ENCODE results near the gene TEKT4.
"Not testable (repeated sequence)": the region's sequence is repeated elsewhere in the genome, so short reads cannot be mapped to it uniquely, and the experiment has no call there.

Gene TEKT4, protein sequence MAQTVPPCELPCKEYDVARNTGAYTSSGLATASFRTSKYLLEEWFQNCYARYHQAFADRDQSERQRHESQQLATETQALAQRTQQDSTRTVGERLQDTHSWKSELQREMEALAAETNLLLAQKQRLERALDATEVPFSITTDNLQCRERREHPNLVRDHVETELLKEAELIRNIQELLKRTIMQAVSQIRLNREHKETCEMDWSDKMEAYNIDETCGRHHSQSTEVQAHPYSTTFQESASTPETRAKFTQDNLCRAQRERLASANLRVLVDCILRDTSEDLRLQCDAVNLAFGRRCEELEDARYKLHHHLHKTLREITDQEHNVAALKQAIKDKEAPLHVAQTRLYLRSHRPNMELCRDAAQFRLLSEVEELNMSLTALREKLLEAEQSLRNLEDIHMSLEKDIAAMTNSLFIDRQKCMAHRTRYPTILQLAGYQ

DNA sequence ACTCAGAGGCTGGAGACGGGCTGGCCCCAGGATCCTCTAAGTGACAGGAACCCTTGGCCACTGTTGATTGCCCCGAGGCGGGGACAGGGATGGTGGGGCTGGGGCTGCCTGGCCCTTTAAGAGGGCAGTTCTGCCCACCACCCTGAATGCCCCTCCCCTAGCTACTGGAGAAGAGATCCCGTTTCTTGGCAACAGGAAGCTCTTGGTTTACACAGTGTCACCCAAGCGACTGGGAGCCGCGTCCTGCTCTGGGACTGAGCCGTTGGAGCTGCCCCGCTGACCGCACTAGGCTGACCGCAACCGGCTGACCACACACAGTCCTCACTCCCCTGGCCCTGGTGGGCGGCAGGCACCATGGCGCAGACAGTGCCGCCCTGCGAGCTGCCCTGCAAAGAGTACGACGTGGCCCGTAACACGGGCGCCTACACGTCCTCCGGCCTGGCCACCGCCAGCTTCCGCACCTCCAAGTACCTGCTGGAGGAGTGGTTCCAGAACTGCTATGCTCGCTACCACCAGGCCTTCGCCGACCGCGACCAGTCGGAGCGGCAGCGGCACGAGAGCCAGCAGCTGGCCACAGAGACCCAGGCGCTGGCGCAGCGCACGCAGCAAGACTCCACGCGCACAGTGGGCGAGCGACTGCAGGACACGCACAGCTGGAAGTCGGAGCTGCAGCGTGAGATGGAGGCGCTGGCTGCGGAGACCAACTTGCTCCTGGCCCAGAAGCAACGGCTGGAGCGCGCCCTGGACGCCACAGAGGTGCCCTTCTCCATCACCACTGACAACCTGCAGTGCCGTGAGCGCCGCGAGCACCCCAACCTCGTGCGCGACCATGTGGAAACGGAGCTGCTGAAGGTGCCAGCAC lies at the start of gene TEKT4:
TSS of gene TEKT4 (plus strand) at position 205 of the 862 bp plus-strand sequence. CDS start at position 355, 150 bp downstream.
- no peak for DNase-seq (ENCODE audit: low read depth)

DNA sequence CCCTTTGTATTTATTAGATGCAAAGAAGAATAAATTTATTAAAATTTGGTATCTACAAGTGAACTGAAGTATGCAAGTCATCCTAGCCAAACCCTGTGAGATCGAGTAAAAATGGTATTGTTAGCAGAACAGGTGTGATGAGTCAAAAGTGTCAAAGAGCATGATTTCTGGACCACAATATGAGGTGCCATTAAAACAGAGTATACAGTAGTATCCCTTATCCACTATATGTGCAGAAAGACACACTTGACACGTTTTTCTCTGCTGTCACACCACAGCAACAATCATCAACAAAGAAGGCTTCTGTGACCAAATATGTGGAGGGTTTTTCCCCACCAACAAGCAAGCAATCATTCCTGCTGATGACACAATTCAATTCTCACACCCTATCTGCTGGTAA lies 32.0 kb upstream of the TEKT4 start:
- DNase-seq (ENCODE audit: low read depth), result not testable (repeated sequence)

DNA sequence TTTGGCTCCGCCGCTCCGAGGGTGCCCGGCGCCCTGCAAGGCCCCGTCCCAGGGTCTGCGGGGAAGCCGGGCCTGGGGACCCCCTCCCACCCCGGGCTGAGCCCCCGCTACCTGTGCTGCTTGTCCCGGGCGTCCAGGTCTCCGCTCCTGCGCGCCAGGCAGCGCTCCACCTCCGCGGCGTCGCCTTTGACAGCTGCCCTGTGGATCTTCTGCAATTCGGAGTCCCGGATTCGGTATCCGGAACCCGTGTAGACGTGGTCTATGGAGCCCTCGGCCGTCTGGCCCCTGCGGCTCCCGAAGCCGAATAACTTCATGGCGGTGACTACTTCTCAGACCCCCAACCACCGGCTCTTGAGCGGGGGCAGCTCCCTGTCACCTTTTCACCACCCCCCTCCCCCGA lies 14.4 kb upstream of the TEKT4 start:
- DNase-seq (ENCODE audit: low read depth), result not testable (repeated sequence)

DNA sequence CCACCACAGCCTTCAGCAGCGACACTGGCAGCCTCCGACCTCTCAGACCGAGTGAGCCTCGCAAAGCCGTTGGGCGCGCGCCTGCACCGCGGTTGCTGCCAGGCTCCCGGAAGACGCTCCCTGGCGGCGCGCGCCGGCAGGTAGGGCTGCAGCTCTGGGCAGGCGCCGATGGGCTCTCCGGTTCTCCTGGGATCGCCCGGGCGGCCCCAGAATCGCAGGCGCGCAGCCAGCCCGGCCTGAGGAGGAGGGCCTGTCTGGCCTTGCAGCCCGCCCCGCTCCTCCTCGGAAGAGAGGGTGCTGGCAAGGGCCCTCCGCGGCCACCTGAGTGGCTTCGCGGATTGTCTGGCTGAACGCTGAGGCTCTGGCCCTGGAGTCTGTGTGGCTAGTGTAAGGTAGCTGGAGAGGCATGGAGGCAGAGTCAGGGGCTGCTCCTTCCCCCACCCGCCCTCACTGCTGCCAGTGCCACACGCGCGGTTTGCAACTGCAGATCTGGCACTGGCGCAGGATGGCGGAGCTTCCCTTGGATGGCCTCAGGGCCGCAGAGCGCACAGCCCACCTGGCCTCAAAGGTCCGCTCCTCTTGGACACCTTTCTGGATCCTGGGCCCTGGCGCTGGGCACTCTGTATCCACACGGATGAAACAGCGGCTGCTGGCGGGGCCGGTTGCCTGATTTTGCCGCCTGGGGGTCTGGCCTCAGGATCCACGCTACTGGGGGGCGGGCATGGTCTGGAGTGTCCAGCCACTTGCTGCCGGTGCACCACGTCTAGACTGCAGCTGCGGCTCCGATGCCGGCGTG lies 13.7 kb upstream of the TEKT4 start:
- DNase-seq (ENCODE audit: low read depth), result not testable (repeated sequence)

DNA sequence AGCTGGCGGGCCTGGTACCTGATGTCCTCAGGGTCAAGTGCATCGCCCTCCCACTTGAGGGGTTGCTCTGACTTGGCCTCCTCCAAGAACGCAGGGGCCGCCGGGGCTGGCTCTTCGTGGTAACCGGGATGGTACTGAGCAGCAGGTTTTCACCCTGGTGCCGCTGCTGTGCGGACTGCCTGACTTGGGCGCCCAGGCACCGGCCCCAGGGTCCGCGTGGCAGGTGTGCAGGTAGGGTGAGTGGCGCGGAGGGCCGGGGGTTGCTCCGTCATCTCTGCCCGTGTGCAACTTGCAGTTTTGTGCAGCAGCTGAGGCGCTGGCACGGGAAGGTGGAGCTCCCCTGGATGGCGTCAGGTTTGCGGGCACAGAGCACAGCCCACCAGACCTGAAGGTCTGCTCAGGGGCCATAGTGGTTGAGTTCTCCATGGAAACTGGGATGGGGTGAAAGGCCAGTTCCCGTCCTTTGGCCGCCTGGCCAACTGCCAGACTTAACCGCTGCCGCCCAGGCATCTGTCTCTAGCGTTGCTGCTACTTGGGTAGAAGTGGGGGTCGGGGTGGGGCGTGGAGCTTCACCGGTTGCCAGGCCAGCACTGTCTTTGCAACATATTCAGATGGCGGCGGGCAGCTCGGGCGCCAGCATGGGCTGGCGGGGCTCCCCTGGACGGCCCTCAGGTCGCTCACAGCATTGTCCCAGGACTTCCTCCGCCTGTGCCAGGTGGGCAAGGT lies 12.9 kb upstream of the TEKT4 start:
- not testable (repeated sequence) for DNase-seq (ENCODE audit: low read depth)

DNA sequence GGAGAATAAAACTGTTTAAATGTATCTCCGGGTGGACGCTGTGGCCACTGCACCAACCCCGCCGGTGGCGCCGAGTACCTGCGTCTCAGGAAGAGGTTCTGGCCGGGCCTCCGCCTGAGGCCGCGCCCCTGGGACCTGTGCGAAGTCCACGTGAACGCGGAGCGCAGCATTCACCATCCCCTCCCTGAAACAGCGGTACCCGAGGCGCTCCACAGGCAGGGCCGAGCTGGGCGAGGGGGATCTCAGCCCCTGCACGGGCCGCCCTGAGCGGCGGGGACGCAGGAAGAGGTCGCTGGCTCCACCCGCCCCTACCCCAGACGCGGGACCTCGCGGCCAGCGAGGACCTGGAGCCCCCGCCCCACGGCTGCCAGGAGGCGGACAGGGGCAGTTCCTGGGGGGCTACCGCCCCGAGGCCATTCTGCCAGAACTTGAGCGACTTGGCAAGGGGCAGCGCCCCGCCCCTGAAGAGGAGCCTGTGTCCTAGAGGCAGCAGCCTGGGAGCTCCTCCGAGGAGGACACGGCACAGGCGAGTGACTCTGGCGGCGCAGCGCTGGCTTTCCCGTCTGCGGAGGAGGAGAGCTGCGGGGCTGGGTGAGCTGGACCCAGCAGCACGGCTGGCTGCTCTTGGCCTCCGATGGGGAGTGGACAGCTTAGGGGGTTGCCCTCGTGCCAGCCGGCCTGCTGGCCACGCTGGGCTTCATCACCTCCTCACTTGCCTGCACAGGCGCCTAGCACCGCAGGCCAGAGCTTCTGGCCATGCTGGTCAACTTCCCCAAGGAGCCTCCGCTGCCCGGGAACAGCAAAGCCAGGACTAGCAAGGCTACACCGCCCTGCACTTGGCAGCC lies 9.7 kb upstream of the TEKT4 start:
- DNase-seq (ENCODE audit: low read depth), result no peak

DNA sequence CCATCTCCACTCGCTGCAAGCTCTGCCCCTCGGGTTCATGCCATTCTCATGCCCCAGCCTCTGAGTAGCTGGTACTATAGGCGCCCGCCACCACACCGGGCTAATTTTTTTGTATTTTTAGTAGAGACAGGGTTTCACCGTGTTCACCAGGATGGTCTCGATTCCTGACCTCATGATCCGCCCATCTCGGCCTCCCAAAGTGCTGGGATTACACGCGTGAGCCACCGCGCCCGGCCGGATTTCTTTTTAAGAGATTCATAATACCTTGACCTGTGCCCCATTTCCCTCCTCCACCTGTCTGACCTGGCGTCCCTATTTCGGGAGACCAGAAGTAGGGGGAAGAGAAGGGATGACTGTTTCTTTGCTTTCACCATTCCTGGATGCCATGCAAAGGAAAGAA lies 8.3 kb upstream of the TEKT4 start:
- not testable (repeated sequence) for DNase-seq (ENCODE audit: low read depth)

DNA sequence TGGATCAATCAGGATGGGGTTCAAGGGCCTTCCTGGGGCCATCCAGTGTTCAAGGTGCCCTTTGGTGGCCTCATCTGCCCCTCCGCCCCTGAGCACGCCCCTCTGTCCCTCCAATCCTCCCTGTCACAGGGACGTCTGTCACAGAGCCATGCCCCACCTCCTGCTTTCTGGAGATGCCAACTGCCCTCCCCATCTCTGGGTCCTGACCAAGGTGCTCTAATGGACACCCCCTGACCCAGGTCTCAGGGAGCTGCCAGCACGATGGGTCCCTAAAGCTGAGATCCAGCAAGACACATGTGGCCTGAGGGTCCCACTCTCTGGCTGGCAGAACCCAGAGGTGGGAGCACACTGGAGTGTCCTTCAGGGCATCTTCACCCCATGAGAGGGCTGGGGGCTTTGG lies 2.1 kb upstream of the TEKT4 start:
- DNase-seq (ENCODE audit: low read depth), result no peak

DNA sequence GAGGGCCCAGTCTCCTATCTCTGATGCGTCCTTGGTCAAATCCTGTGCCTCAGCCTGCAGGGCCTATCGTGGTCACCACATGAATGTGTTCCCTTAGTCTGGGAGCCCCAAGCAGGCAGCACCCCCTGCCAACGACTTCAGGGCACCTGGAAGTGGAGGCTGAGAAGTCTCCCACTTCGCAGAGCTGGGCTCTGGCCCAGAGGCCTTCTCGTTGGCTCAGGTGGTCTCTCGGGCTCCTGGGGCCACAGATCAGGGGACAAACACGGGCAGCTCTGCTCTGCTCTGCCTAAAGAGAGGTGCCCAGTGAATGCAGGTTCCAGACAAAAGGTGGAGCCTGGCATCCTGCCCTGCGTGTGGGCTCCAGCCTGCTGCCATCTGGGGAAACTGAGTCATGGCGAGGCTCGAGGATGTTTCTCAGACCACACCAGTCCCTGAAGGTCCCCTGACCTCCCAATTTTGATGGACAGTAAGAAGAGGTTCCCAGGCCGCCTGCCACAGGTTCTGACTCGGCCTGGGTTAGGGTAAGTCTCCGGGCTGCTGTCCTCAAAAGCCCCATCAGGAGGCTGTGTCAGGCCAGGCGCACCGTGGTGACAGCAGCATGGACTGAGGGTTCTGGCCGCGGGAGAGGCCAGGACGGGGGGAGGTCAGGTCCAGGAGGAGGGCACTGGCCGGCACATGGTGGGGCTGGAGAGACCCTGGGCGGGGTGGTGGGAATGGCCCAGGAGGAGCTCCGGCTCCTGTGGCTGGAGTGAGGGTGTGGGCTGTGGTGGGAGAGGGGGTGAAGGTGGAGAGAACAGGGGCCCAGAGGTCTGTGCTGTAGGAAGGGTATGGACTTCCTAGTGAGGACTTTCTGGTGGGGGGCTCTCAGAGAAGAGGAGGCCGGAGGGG lies 1.4 kb upstream of the TEKT4 start:
- DNase-seq (ENCODE audit: low read depth), result no peak

DNA sequence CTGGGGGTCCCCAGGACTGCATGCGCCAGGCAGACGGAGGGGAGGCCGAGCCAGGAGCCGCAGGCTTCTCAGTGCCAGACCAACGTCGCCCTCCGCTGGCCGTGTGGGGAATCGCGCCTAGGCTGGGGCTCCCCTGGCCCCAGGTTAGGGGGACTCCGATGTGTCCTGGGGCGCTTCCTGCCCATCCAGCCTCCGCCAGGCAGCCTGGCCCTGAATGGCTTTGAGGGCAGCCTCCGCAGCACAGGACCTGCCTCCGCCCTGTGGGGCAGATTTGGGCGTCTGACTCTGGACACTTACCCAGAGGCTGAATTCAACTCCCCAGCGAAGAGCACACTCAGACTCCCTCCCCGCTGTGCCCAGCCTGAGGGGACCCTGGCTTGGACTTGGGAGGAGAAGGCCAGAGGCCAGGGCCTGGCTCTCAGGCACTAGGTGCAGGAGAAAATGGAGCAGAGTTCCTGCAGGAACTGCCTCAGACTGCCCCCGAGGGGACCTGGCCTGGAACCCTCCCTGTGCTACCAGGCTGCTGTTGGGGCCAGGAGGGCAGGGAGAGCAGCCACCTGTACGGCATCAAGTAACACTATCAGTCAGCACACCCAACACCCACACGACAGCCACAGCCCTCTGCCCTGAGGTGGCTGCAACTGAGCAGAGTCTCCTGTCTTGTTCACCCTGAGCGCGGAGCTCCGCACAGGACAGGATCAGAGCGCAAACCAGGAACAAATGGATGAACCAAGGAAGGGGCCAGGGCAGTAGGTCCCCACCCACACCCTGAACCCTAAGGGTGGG lies 597 bp upstream of the TEKT4 start:
- no peak for DNase-seq (ENCODE audit: low read depth)

DNA sequence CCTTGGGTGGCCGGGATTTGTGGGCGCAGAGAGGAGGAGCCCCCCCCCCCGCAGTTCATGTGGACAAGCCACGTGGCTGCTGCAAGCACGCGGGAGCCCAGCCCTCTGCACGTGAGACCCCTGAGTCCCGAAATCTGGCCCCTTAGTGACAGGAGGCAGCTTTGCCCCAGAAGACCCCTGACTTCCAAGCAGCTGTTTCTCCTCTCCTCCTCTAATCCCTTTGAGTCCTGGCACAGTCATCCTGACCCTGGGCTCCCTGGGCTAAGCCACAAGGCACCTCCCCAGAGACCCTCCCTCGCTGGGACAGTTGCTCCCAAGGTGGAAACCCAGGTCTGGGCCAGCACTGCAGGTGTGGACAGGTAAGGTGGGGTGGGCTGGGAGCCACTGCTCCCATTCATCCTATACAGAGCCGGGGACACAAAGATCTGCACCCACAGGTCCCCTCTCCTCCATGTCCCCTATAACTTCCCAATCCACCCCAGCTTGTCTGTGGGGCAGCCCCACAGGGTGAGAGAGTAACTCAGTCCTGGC lies 923 bp downstream of the TEKT4 start:
- no peak for DNase-seq (ENCODE audit: low read depth)

DNA sequence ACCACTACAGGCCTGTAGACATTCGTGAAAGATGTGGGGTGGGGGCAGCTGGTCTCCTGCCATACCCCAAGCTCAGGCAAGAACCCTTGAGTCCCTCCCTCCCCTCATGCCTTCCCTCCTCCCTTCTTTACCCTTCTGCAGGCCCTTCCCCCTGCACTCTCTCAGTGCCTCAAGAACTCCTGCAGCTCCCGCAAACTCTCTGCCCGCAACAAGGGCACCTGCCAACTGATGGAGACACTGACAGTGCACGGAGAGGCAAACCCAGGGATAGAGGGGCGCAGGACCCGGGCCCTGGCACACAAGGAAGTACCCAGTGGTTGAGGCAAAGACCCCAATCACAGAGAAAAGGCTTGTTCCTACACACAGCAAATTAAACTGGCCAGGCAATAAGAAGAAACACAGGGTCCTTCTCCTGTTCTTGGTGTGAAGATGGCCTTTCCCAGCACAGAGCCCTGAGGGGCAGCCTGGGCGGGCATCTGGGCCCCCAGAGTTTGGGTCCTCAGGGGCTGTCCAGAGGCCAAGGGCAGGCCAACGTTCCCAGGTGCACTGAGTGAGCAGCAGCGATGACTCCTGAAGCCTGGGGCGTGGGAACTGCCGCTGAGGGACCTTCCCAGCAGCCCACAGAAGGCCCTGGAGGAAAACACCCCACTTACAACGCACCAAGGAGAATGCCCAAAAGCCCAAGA lies 1.6 kb downstream of the TEKT4 start:
- DNase-seq (ENCODE audit: low read depth), result no peak

DNA sequence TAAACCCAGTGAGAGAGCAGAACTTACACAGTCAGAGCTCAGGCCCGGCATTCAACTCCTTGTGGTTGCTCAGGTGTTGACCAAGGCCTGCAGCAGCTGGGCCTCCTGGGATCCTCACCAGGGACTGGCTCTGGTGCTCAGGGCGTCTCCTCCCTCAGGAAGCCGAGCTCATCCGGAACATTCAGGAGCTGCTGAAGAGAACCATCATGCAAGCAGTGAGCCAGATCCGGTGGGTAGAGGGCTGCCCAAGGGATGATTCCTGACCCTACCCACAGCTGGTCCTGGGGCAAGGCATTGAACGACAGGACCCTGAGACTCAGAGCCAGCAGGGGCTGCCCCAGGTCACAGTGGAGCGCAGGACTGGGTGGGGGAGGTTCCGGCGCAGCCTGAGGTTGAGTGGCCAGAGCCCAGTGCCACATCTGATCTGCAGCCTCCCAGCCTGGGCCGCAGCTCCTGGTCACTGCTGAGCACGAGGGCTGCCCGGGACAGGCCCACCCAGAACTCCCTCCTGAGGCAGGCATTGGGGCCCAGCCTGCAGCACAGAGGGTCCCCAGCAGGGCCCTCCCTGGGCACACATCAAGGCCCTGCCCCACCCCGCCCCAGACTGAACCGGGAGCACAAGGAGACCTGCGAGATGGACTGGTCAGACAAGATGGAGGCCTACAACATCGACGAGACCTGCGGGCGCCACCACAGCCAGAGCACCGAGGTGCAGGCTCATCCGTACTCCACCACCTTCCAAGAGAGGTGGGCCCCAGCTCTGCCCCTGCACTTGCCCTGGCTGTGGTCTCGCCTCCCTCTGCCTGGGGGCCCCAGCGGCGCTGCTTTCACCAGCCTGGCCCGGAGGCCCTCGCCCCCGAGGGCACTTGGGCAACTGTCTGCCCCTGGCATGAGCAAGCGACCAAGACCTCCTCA lies 2.4 kb downstream of the TEKT4 start:
- no peak for DNase-seq (ENCODE audit: low read depth)

DNA sequence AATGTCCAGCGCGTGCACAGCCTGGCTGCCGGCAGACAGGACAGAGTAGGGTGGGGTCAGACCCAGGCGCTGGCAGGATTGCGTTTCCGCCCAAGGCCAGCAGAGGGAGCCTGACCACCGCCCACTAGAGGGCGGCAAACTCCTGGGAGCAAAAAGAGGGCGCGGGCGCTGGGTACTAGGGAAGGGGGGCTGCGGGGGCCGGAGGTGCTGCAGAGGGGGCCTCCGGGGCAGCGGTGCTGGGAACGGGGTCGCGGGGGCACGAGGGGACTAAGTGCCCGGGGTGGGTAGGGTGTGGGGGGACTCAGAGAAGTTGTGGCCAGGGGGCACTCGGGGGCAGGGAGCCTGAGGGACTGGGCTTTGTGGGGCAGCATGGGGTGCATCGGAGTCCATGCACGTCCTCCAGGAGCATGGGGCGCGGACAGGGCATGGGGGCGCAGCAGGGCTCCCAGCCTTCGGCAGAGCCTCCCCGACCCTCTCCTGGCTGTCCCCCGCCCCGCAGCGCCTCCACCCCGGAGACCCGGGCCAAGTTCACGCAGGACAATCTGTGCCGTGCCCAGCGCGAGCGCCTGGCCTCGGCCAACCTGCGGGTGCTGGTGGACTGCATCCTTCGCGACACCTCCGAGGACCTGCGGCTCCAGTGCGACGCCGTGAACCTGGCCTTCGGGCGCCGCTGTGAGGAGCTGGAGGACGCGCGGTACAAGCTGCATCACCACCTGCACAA lies 3.2 kb downstream of the TEKT4 start:
- no peak for DNase-seq (ENCODE audit: low read depth)

DNA sequence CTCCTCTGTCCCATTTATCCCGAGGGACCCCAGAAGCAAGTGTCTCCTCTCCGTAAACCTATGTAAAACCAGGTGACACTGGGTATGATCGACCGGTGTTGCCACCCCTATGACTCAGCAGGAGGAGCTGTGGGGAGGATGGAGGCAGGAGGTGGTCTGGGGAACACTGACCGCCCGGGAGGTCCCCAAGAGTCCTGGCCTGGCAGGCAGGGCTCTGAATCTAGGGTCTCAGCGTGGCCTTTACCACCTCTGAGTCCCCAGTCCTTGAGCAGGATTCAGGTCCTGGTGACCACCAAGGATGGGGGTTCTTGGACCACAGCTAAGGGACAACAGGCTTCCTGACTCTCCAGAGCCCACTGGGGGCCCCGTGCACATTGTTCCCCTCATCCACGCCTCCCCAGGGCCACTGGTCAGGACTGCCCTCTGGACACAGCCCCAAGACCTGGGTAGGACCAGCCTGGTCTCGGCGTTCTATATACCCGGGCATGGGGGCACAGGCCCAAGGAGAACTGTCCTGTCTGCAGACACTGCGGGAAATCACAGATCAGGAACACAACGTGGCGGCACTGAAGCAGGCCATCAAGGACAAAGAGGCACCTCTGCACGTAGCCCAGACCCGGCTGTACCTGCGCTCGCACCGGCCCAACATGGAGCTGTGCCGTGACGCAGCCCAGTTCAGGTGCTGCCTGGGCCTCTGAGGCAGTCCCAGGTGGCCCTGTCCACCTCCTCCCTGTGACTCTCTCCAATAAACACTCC lies 4.0 kb downstream of the TEKT4 start:
- DNase-seq (ENCODE audit: low read depth), result no peak

Data from fibroblast of the conjunctiva (primary cell).